HG02884 (cell line): Measurements from ENCODE around the gene UBE2H.
"Not testable (repeated sequence)": the region's sequence is repeated elsewhere in the genome, so short reads cannot be mapped to it uniquely, and the experiment has no call there.

Experiments
- ATAC-seq: cut with Tn5 transposase; IDR thresholded peaks from one replicate; pipeline ENCODE4 v1.9.1; 2021; ENCODE audit warnings: mild to moderate bottlenecking, moderate library complexity; ENCODE audit not compliant: unreplicated experiment

Gene UBE2H

DNA sequence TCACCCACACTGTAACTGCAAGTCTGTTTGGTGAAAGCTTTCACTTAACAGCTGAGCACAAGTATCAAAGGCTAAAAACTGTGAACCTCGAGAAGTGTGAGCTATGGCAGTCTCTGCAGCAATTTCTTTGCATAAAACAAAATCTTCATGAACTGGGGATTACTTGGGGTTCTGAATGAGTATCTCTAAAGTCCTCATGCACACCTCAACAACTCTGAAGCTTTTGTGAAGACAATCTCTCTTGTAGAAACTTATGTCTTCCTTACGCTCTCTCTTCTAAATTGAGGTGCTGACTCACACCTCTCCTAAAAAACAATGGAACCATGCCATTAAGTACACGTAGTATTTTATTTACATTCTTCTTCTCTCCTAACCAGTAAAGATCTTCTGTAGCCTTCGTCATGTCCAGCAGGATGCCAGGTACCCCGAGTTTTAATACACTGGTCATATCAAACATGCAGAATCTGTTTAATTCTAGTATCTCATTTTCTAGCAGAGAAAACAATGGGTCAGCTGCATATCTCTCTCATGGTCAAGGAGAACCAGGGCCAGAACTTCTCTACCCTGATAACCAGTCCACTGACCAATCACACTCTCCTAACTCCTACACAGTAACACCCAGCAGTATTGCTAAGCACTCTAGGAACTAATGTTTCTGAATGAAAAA lies 76.9 kb downstream of the UBE2H start:
- no peak for ATAC-seq

GRCh38 chr7:129875160-129875559 lies 77.6 kb downstream of the UBE2H start:
- no peak for ATAC-seq

DNA sequence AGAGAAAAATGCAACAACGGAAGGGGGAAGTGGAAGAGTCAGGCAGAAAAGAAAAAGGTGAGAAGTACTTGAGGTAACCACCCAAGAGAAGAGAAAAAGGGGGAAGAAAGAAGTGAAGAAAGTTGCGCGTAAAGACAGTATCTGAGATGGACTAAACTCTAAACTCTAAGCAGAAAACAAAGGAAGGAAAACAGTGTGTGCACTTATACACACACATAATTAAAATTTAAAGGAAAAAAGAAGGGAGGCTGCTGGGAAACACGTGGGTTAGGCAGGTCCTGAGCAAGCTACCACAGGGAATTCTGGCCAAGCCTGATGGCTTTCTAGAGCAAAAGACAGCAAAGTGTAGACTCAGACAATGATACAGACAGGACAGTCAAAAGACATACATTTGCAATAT lies 78.0 kb downstream of the UBE2H start:
- ATAC-seq, result no peak

DNA sequence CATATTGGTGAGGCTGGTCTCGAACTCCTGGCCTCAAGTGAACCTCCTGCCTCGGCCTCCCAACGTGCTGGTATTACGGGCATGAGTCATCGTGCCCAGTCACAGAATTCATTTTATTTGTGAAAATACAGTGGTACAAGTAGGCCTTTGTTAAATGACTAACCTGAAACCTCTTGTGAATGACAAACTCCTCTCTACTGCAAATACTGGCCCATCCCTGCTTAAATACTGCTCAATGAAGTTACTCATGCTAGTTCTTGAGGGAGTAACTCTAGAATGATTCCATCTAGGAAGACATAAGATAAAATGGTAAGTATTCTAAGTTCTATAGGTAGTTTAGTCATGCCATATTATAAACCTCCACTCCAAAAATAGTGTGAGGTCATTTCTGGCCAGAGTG lies 80.7 kb downstream of the UBE2H start:
- no peak for ATAC-seq

DNA sequence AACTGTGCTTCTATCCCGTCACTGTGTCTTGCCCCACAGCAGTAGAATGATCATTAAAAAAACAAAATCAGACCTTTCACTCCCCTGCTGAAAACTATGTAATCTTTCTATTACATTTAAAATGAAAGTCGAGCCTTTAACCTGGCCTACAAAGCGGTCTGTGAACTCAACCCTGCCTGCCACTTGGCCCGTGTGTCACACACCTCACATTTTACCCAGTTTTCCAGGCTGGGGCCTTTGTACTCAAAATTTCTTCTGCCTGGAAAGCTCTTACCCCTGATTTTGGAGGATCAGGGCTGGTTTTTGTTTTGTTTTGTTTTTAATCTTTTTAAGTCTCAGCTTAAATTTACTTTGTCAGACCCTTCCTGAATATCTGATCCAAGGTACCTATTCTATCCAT lies 82.1 kb downstream of the UBE2H start:
- no peak for ATAC-seq

DNA sequence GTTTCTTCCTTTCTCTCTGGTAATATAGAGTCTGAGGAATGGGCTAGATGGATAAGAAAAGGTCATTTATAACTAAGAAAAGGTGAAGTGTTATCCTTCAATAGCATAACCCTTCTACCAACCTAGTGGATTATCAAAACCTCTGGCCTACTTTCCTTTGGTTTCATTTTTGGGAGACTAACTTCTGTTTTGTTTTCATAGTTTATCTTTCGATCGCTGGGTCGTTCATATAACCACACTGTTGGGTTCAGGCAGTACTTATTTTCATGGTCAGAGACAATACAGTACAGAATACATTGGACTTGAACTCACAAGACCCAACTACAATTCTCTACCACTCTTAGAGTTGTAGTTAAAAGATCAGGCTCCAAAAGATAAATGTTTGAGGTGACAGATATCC lies 86.5 kb downstream of the UBE2H start:
- ATAC-seq, result no peak

GRCh38 chr7:129865925-129866201 lies 86.9 kb downstream of the UBE2H start:
- no peak for ATAC-seq

- no peak for ATAC-seq
Measured at GRCh38 chr7:129865093-129865924, 87.5 kb downstream of the UBE2H start.

- not testable (repeated sequence) for ATAC-seq
Measured at GRCh38 chr7:129864676-129865075, 88.1 kb downstream of the UBE2H start.

GRCh38 chr7:129864042-129864441 lies 88.7 kb downstream of the UBE2H start:
- no peak for ATAC-seq

- no peak for ATAC-seq
Measured at GRCh38 chr7:129862682-129863081, 90.1 kb downstream of the UBE2H start.

- ATAC-seq, result not testable (repeated sequence)
Measured at GRCh38 chr7:129860784-129861183, 92.0 kb downstream of the UBE2H start.

DNA sequence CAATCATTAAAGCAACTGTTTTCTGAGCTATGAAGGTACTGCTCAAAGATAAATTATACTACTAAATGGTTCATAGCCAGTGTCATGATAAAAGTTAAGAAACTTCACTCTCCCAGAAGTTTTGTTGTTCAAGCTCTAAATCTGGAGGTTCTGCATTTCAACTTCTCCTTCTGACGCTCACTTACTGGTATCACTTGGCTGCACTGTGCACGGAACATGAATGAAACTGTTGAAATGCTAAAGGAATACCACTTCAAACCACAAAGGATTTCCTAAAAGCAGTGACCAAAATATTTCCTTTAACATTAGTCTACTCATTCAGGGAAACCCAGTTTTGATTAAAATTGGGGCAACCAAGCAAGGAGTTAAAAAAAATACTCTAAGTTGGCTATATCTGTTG lies 93.6 kb downstream of the UBE2H start:
- ATAC-seq, result no peak

DNA sequence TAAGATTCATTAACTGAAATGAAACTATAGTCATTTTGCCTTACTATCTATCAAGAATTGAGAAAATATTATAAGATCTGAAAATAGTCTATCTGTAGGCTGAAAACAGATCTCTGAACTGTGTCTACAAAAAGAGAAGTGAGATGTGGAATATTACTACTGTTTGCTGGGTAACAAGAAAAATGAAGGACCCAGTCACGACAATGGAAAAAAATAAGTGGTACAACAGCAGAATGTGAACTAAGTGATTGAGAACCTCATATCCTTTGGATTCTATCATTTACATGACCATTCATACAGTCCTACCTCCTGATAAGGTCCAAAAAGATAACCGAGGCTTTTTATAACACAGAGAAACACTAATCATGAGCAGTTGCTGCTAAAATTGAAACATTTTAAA lies 94.3 kb downstream of the UBE2H start:
- no peak for ATAC-seq

DNA sequence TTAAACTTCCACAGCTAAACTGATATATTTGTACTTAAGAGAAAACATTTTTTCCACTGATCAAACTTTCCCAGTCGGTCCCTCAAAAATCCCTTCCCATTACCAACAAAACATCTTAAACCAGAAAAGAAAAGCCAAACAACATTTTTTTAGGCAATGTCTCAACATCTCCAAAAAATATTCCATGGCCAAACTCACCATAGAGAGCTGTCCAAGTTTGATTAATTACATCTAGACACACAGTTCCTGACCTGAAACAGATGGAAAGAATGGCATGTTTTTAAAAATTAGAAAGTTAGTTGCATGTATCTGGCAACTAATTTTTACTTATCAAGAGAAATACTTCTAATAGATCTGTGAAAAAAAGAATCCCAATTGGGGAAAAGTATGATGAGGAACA lies 95.4 kb downstream of the UBE2H start:
- ATAC-seq, result no peak

DNA sequence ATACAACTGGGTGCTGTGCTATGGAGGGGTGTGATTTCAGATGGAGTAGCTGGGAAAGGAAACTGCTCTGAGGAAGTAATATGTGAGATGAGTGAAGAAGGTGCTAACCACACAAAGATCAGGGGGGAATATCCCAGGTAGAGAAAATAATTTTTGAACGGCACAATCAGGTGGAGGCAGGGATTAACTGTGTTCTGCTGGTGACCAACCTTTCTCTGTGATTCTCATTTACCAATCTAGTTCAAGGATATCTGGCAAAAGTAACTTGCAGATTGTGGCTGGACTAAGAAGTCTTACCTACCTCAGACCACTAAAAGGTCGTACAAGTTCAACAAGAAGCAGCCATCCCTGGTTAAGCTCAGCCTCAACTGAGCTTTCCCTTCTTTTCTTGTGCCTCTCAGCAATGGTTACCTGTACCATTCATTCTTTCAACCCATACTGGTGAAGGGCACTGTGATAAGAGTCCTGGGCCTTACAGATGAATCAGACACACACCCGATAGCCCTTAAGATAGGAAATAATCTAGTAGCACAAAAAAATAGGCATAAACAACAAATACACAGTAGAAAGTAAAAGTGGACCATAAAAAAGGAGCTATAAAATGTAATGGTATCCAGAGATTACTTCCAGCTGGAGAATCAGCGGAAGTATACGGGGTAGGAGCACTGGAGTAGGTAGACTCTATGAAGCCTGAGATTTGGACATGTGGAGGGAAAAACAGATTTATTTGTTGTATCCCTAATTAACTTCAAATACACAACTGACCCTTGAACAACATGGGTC lies 96.6 kb downstream of the UBE2H start:
- ATAC-seq, result no peak

GRCh38 chr7:129855234-129855673 lies 97.5 kb downstream of the UBE2H start:
- ATAC-seq, result no peak

- no peak for ATAC-seq
Measured at GRCh38 chr7:129854401-129854800, 98.4 kb downstream of the UBE2H start.

DNA sequence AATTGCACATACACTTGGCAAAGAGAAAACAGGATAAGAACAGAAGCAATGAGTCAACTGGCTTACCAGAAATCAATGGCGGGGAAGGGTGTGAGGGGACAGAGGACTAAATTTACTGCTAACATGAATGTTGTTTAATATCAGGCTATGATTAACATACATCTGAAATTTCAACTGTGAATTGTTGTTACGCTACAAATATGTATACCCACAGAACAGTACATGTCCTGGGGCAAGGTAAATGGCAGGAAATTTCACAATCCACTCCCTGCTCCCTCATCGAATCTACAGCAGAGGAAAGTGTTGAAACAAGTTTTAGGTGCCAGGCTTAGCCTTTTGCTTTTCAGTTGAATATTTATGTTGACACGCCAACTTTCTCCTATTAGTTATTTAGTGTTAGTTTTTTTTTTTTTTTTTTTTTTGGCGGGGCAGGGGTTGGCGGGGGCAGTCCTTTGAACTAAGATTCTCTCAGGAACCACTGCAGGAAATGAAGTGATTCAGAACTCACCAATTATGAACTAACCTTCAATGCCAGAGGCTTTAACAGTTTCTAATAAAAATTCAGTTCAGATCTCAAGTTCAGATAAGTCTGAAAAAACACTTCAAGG lies 99.0 kb downstream of the UBE2H start:
- no peak for ATAC-seq

DNA sequence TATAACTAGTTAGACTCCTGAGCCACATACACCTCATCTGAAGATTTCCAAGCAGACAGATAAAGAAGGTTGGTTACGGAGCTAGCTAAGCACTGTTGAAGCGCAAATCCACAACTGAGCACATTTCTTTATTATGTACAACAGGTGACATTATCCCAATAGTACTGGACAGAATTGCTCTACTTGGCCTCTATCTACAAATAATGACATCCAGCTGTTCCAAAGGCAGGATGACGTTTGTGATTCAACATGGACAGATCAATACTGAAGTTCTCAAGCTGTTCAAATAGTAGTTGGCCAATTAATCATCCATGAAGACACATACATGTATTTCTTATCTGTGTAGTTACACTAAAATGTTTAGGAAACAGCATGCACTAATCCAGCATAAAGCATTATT lies 101.0 kb downstream of the UBE2H start:
- no peak for ATAC-seq

DNA sequence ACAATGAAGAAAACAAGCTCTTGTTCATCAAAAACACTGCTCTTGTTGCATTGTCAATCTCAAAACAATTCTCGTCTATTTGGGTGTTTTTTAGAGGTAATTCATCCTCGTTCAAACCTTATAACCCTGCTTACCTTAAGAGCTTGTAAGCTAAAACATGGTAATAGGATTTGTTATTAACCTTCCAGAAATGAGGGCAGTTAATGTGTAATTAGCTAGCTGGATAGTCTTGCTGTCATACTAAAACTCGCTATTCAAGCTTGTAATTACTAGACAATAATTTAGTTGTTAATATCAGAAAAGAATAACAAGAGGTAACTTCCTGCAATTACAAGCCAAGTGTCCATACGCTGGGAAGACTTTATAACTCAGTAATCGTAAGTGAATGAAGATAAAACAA lies 101.6 kb downstream of the UBE2H start:
- no peak for ATAC-seq
